ACHN (cell line): ENCODE data around the gene SAV1.
"Not testable (repeated sequence)": the region's sequence is repeated elsewhere in the genome, so short reads cannot be mapped to it uniquely, and the experiment has no call there.

Source experiments
- DNase-seq: peaks from one replicate; pipeline ENCODE4 v3.0.0-alpha.2; 2015
- in situ Hi-C: cut with HindIII; loops from 2 replicates; pipeline ENCODE4 v1.10.0; 2017; ENCODE audit warnings: low sequenced_read_pairs, low pct_ligation_motif_present, low pct_unique_long_range_greater_than_20kb

SAV1 gene

GRCh38 chr14:50667684-50667995 is 466 bp downstream of the SAV1 start:
- in situ Hi-C loops: no loop called here

DNA sequence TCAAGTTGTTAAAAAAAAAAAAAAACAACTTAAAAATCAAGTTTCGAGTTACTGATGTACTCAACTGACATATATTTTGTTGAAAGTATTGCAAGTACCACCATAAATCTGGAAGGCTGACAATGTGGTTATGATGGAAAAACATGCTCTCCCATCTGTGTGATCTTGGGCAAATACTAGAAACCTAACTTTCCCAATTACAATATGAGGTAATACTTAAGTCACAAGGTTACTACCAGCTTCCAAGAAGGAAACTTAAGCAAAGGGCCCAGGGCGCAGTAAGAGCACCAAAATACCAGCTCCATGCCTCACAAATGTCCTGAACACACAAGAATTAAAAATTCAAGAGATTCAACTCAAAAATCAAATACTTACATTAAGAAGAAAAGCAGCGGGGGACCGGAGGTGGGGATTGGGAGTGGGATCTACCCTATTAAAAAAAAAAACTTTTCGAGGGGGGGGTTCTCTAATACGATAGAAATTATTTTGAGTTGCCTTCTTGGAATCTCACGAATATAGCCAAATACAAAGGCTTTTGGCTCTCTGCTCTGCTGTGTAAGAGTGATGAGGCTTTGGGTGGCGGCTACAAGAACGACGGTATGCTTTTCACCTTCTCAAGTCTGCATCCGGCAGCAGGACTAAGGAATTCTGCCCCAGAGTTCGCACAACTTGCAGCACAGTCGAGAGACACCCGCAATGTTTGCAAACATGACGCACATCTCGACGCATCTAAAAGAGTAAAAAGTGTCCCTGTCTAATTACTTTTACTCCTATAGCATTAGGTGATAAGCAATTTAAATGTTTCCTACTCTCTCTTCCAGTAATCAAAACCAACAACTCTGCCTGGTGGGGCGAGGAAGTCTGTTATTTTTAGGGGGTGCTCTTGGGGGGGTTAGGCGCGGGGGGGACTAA is 1.1 kb downstream of the SAV1 start:
- no peak for DNase-seq
- in situ Hi-C loops: no loop called here

More at GRCh38 chr14:50667684-50667995, 466 bp downstream of the SAV1 start:
- no peak for DNase-seq

GRCh38 chr14:50665300-50665699 is 2.8 kb downstream of the SAV1 start:
- DNase-seq, in situ Hi-C loops: not testable (repeated sequence)

DNA sequence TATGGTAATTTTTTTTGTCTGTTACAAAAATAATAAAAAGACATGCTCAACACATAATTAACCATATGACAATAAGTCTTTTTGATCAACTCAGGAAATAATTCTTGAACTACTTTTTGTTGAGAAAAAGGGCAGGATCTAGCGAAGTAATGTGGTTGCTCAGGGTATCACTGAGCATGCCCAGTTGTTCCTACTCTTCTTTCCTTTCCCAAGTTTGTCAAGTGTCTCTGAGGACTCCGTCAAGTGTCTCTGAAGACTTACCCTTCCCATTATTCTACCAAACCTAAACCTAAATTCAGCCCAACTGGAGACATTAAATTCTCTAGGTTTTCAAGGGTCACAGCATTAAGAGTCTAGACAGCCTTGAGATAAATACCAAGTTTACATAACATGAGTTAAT is 3.5 kb downstream of the SAV1 start:
- DNase-seq, in situ Hi-C loops: not testable (repeated sequence)

GRCh38 chr14:50659327-50659974 is 8.7 kb downstream of the SAV1 start:
- DNase-seq: no peak
- in situ Hi-C loops: no loop called here

DNA sequence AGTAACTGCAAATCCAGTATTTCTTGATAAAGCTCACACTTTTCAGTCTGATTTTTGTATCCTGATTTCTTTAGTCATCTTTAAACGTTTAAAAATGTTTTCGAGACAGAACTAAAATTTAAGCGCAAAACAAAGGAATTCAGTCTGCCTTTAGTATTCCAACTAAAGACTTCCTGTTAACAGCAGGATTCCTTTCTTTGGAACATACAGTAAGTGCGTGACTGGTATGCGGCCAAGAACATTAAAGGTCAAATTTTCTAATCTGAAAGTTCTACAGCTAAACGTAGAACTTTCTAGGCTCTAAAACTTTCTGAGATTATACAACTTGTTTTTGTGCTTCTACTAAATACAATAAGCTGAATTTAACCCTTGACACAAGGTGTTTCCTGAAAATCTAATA is 9.9 kb downstream of the SAV1 start:
- no peak for DNase-seq
- in situ Hi-C loops: no loop called here

DNA sequence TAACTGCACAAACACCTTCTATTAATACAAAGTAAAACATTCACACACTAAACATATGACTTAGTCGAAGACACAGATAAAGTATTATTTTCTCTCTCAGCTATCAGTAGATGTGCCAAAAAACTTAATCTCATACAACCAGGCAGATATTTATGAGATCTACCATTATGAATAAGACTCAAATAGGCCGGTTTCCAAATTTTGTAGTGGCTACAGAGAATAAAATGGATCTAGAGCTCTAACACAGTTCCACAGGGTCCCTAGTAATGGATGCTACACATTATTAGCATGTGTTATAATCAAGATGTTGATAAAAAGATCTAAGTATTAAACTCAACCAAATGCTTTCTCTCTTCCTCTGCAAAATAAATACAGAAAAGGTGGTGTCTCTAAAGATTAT is 10.4 kb downstream of the SAV1 start:
- DNase-seq: no peak
- in situ Hi-C loops: no loop called here

DNA sequence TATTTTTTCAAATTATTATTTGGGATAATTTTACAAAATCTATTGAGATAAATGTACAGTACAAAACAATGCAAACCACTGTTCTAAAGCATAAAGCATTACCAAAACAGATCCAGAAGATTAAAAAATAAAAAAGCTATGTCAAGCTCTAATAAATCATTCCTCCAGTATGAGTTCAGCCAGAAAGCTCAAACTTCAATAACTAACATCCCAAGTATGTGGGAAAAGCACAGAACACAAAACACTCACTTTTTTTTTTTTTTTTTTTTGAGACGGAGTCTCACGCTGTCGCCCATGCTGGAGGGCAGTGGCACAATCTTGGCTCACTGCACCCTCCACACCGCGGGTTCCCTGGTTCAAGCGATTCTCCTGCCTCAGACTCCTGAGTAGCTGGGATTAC is 11.3 kb downstream of the SAV1 start:
- in situ Hi-C loops: no loop called here
- no peak for DNase-seq

GRCh38 chr14:50649691-50650090 is 18.4 kb downstream of the SAV1 start:
- no peak for DNase-seq
- in situ Hi-C loops: no loop called here

GRCh38 chr14:50647753-50648152 is 20.4 kb downstream of the SAV1 start:
- DNase-seq: no peak
- in situ Hi-C loops: no loop called here

DNA sequence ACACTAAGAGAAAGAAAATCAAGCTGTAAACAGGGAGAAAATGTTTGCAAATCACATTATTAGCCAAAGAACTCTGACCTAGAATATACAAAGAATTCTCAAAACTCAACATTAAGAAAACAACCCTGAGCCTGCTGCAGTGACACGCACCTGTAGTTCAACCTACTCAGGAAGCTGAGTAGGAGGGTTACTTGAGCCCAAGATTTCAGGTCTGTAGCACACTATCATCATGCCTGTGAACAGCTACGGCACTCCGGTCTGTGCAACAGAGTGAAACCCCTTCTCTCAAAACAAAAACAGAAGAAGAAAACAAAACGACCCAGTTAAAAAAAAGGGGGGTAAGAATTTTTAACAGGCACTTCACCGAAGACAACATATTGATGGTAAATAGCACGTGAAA is 20.8 kb downstream of the SAV1 start:
- in situ Hi-C loops: no loop called here
- DNase-seq: no peak

- DNase-seq: no peak
- in situ Hi-C loops: no loop called here
Observed at GRCh38 chr14:50635141-50635540, 33.0 kb downstream of the SAV1 start.

DNA sequence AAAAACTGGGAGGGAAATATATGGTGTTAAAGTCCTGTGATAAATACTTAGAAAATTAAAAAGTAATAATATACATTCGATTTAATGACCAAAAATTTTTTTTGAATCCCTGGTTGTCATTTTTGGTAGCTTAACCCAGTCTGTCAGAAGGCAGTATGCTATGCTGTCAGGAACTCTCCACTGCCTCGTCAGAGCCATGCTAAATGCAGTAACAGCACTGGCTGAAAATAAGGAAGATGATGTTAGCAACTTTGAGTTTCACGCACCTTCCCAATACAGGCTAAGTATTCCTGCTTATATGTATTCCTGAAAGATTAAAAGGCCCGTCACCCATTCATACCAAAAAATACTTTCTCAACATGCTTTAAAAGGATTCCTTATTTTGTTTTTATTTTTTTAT is 34.2 kb downstream of the SAV1 start:
- in situ Hi-C loops: no loop called here
- no peak for DNase-seq

DNA sequence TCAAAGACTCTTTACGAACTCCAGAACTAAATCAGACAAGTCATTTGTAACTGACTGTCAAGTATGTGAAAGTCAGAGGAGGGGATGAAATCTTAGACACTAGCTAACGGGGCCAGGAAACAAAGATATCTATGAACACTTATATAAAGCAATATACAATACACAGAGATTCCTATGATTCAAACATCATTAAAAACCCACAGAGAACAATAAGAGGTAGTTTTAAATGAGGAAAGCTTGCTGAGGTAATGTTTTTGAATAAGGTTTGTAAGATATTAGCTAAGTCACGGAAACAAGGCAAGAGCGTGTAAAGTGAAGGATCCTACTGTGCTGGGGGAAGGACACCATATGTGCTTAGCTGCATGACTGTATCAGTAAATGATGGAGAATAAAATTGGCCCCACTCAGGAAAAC is 36.7 kb downstream of the SAV1 start:
- DNase-seq: no peak
- in situ Hi-C loops: no loop called here

- DNase-seq, in situ Hi-C loops: not testable (repeated sequence)
Observed at GRCh38 chr14:50624947-50625346, 43.2 kb downstream of the SAV1 start.

DNA sequence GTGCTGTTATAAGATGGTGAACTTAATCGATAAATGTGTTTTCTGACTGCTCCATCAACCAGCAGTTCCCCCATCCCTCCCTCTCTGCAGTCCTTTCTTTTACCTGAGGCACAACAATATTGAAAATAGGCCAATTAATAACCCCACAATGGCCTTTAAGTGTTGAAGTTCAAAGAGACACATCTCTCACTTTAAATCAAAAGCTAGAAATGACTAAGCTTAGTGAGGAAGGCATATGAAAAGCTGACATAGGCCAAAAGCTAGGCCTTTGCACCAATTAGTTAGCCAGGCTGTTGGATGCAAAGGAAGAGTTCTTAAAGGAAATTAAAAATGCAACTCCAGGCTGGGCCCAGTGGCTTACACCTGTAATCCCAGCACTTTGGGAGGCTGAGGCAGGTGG is 43.7 kb downstream of the SAV1 start:
- in situ Hi-C loops: no loop called here

DNA sequence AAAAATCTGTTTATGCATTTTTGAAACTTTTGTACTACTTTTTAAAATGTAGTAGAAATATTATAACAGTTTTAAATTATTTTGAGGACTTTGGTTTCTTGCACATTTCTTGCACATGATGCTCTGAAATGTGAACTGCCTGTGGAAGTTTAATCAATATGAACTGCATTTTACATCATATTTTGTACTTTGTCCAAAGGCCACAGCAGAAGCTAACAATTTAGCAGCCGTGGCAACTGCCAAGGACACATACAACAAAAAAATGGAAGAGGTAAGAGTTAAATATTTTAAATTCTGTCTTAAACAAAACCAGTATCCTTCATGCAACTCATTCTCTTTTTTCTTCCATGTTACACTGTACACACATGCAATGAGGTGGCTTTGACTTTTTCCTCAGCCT is 45.1 kb downstream of the SAV1 start:
- in situ Hi-C loops: no loop called here
- DNase-seq: no peak

More for the DNA sequence above, 43.7 kb downstream of the SAV1 start:
- no peak for DNase-seq

DNA sequence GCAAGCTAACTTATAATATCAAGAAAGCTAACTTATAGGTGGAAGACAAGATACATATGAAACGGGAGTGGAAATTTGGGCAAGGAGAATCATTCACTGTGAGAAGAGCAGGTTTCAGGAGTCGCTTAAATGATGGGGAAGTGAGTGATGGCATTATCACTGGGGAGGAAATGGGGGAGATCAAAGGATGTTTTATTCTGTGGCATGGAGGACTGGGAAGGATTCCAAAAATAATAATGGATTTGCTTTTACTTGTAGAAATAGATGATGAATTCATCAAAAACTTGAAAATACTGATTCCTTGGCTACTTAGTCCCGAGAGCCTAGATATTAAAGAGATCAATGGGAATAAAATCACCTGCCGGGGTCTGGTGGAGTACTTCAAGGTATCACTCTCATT is 47.8 kb downstream of the SAV1 start:
- DNase-seq: no peak
- in situ Hi-C loops: no loop called here

- in situ Hi-C loops: no loop called here
- peak; percentile 47 for DNase-seq
Observed at GRCh38 chr14:50619569-50620141, 48.5 kb downstream of the SAV1 start.

GRCh38 chr14:50616275-50616674 is 51.8 kb downstream of the SAV1 start:
- no peak for DNase-seq

More at GRCh38 chr14:50616275-50616674, 51.8 kb downstream of the SAV1 start:
- in situ Hi-C loops: no loop called here
